Stimulated activated CD4-positive, alpha-beta T cell treated with anti-CD3 and anti-CD28 coated beads, TNF-alpha, amount 100 ng/mL, for 1 hour (primary cell): Measurements from ENCODE around the gene ANXA10.
"Not testable (repeated sequence)": the region's sequence is repeated elsewhere in the genome, so short reads cannot be mapped to it uniquely, and the experiment has no call there.

ENCODE experiments used
- DNase-seq, 3 donors: peaks; one replicate each; pipeline ENCODE4 v3.0.0-alpha.2; 2020; ENCODE audit warnings: low read depth in 3 of 3, low spot score in 1 of 3

The ANXA10 gene

DNA sequence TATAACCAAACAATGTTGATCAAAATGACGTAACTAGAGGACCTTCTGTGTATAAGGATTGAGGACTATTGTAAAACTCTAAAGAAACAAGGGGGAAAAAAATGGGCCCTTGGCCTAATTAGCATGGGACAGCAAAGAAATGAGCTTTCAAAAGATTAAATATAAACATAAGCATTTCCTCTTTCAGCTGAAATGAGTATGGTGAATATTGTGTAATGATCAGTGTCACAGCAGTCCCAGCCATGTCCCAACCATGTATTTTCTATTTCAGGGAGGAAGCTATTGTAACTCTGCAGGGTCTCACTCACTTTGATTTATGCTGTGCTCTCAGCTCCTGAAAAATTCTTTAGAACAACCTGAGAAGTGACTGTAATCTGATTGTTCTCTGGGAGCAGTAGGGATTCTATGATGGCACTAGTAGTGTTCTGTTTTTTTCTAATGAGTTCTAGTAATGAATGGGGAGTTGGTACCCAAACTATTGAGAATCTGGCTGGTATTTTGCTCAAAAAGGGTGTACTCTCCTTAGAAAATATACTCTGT is 25.8 kb downstream of the ANXA10 start:
- DNase-seq: no peak

DNA sequence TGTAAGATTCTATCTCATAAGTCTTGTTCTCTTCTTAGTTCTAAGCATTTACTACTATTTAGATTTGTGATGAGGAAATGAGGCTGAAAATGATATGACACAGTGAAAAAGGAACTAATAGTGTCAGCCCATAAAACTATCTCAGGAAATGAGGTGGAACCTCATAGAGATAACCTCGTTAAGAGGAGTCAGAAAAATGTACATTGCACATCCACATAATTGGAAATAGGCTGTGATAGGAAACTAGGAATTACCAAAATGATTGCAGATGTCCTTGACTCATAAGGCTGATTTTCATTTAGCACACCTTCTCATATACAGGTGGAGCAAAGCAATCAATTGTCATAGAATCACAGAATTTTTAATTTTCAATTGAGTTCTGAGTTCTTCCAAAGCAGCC is 26.8 kb downstream of the ANXA10 start:
- no peak for DNase-seq

DNA sequence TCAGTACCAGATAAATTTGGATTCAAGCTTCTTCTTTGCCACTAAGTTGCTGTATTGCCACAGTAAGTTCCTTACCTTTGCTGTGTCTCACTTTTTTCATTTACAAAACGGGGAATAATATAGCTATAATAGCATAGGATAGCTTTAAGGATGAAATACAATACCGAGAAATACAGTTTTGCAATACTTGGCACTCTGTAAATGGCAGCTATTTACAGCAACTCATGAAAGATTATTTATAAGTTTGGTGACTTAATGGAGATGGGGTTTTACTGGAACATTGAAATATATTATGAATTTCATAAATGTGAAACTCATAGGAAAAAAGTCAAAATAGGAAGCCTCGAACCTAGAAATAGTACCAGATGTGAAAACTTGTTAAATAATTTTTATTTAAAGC is 27.6 kb downstream of the ANXA10 start:
- no peak for DNase-seq

DNA sequence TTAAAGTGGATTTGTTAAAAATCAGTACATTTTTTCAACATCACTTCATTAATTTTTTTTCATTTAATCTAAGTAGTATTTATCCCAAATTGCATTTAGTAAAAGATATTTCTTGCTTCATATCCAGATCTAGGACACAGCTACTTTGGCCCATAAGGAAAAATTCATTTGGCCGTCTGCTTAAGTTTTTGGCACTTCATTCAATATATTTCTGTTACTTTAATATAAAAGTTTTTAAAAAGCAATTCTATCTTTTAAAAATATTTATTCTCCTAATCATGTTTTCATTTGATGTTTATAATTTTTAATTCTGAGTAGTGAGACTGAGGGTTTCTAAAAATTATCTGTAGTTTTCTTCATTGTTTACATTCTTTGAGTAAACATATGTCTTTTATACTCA is 28.5 kb downstream of the ANXA10 start:
- DNase-seq: no peak

DNA sequence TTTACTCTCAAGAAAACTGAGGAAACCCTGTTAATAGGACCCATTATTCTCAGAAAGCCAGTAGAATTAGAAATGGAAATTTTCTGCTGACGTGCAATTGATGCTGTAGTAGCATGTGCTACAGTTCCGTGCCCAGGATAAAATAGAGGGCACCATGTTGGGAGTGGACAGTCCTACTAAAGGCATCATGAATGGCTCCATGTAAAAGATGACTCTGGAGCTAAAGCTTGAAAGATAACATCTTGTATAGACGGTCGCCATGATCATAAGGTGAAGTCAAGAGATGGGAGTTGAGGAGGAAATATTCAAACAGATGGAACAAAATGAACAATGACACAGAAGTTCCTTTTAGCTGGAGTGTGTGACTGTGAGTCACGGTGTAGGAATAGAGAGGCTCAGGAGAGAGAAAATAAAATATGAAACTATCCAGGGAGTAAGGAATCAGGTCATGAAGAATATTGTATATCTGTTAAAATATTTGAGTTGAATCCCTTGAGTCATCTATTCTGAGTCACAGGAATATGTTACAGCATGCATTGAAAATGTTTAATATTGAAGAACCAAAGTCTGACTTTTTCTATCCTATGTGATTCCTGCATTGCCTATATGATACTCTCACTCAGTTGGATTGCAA is 31.8 kb downstream of the ANXA10 start:
- DNase-seq: no peak

DNA sequence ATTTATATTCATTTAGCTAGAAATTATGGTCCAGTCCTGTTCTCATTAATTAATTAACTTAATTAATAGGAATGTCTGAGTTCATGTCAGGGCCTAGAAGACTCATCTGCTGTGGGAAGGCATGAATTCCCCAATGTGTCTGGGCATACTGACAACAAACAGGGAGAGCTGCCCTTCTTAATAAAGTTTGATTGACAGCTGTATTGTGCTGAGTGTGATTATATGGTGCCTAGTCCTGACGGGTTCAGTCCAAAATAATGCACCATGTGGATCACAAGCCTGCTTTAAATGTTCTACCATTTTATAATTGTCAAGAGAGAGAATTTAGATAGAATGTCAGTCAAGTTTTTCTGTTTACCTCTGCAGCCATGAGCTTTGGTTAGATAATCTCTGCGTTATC is 34.6 kb downstream of the ANXA10 start:
- DNase-seq: no peak

DNA sequence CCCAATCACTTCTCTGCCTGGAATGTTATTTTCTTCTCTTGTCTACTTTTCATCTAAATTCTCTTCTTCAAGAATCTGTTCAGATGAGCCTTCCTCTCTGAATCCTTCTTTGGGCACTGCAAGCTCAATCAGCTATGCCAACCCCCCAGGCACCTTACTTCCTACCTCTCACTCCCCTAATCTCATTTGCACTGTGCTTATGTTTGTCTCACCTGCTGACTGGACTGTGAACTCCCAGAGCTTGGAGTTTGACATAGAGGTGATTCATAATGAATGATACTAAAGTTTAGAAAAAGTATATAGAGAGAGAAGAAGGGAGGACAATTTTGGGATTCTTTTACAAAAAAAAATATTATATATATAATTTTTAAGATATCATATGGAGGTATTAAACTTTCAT is 36.3 kb downstream of the ANXA10 start:
- no peak for DNase-seq

DNA sequence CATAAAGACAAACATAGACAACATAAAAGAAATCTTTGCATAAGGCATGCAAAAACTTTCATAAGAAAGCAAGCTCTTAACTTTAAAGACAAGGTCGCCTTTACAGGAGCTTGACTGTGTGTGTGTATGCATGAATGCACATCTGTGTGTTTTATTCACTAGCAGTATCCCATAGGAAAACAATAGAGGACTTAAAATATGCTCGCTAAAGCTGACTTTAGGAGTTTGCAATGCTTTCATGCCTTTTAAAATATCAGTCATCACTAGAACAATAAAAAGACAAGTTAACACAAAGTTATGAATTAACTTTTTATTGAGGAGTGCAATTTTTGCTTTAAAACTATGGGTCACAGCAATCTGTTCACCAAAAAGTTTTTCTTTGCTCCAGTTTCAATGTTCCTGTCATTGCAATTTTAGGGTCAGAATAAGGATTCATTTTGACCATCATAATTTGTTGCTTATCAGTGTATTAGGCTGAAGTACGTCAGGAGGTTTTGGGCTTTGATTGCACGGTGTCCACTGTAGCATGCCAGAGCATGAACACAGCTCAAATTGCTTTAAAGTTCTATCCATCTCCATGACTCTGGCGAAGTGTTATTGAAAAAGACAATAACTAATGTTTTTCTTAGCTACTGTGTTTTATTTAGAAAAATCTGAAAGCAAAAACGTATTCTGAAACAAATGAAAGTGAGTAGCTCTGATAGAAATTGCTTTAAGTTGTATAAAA is 36.9 kb downstream of the ANXA10 start:
- no peak for DNase-seq

DNA sequence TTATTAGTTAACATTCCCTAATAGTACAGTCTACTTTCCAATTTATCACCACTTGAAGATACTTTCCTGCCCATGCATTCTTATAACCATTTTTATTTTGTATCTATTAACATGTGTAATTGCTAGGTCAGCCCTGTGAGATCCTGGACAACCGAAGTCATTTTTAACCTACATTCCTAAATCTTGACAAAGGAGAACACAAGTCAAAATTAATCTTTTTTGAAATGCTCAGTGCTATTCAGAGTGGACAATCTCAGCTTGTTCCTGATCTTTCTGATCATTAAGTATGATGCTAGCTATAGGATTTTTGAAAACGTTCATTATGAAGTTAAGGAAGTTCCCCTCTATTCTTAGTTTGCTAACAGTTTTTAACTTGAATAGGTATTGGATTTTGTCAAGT is 37.5 kb downstream of the ANXA10 start:
- DNase-seq: no peak

DNA sequence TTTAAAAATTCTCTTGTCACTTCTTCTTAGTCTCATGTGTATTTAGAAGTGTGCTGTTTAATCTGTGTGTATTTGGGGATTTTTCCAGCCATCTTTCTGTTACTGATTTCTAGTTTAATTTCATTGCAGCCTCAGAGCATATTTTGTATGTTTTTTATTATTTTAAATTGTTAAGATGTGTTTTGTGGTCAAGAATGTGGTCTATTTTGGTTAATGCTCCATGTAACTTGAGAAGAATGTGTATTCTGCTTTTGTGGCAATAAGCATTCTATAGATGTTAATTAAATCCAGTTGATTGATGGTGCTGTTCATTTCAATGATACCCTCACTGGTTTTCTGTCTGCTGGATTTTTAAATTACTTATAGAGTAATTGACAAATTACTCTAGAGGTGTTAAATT is 38.9 kb downstream of the ANXA10 start:
- DNase-seq: no peak

DNA sequence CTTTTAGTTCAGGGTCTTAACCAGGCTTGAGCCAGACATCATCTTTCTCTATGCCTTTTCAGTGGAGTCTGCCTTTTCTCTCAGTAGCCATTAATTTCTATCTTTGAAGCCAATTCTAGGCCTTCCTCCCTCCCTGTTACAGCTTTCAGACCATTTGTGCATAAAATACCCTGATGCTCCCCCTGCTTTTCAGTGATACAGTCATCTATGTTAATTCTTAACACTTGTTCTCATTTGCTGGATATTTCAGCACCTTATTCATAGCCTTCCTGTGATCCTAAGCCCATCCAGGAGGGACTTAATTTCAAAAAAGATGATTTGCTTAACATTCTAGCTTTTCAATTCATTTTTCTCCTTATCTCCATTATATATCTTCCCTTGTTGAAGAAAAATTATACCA is 42.3 kb downstream of the ANXA10 start:
- DNase-seq: no peak

DNA sequence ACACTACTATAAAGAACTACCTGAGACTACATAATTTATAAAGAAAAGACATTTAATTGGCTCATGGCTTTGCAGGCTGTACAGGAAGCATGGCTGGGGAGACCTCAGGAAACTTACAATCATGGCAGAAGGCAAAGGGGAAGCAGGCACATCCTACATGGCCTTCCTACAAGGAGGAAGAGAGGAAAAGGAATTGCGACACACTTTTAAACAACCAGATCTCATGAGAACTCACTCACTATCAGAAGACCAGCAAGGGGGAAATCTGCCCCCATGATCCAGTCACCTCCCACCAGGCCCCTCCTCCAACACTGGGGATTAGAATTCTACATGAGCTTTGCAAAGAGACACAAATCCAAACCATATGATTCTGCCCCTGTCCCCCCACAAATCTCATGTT is 43.5 kb downstream of the ANXA10 start:
- not testable (repeated sequence) for DNase-seq

DNA sequence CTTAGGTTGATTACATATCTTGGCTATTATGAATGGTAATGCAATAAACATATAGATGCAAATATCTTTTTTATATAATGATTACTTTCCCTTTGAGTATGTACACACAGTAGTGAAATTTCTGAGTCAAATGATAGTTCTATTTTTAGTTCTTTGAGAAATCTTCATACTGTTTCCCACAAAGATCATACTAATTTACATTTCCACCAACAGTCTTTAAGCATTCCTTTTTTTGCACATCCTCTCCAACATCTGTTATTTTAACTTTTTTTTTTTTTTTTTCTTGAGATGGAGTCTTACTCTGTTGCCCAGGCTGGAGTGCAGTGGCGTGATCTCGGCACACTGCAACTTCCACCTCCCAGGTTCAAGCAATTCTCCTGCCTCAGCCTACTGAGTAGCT is 45.4 kb downstream of the ANXA10 start:
- DNase-seq: not testable (repeated sequence)

DNA sequence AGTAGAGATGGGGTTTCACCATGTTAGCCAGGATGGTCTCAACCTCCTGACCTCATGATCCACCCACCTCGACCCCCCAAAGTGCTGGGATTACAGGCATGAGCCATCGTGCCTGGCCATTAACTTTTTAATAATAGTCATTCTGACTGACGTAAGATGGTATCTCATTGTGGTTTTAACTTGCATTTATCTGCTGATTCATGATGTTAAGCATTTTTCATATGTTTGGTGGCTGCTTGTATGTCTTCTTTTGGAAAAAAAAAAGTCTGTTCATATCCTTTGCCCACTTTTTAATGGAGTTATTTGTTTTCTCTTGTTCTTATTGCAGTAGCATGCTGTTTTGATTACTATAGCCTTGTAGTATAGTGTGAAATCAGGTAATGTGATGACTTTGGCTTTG is 45.8 kb downstream of the ANXA10 start:
- DNase-seq: no peak

DNA sequence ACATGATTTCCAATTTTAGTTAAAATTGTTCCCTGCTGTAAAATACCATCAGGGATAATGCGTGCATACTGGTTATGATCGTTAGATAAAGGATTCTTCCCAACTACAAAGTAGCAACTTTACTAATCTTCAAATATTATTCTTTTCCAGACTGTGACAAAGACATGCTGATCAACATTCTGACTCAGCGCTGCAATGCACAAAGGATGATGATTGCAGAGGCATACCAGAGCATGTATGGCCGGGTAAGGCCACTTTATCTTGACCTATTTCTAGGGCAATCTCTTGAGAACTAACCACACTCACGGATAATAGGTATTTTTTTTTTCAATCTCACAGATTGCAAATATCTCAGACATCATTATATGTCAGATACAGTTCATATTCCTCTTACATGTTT is 47.0 kb downstream of the ANXA10 start:
- no peak for DNase-seq

DNA sequence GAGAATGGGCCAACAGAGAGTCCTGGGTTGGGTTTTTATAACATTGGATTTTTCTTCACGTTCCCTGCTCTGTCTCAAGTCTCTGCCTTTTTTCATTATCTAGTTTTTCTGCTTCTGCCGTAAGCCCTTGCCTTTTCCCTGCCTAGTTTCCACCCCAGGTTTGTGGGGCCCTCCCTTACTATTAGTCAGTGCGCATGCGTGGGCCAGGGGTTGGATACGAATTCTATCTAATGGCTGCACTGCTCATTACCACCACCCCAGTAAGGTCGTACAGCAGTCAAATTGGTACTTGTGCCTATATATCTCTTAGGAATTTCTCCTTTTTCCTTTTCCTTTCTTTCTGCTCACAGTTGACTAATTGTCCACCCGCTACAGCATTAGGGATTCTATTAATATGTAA is 49.4 kb downstream of the ANXA10 start:
- DNase-seq: no peak

DNA sequence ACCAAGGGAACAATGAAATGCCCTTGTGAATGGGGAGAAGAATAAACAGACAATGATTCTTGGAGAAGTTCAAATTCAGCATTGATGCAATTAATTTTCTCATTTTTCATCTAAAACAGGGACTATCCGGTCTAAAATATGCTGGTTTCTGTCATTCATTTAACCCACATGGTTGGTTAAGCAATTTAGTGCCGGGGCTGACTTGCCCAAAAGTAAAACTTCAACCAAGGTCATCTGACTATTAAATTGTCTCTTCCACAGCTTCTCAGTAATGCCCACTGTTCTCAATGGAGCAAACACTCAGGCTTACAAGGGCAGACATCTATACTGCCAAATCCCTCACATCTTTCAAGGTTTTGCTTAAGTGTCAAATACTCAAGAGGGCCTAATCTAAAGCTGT is 51.3 kb downstream of the ANXA10 start:
- no peak for DNase-seq

DNA sequence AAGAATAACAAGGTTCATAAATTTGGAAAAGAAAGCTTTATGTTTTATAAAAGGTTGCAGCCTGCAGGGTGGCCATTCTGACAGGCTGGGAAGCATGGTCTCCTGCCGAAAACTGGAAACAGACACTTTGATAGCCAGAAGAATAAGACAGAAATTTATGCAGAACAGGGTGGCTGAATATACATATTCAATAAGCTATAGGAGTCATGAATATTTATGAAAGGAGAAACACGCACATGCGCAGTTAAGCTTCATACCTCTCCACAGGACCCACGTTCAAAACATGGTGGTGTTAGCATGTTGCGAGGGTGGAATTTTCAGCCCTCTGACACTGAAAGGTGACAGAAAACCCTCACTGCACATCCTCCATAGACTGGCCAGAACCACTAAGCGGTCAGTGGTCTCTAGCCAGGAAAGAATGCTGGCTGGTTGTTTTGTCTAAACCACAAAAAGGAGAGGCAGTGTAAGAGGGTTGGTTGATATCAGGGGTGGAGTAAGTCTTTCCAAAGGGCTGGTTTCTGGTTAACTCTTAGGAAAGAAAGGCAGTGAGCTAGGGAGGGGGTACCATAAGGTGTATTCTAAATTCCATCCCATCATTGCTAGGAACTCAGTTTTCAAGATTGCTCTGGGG is 58.2 kb downstream of the ANXA10 start:
- no peak for DNase-seq

DNA sequence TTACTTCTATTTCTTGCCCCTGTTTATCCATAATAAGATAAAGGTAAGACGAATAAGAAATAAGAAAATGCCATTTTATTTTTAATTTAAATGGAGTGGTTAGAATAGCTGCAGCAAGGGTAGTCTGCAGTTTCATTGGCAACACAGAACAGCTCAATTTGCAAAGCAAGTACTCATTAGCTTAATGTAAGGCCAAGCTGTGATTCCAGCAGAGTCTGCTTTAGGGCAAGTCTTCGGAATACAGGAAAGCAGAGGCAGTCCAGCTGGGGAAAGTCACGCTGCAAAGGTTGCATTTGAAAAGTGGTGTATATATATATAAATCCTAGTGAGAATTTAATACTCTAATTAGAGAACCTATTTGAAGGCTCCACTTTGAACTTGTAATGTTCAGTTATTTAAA is 59.0 kb downstream of the ANXA10 start:
- DNase-seq: no peak

DNA sequence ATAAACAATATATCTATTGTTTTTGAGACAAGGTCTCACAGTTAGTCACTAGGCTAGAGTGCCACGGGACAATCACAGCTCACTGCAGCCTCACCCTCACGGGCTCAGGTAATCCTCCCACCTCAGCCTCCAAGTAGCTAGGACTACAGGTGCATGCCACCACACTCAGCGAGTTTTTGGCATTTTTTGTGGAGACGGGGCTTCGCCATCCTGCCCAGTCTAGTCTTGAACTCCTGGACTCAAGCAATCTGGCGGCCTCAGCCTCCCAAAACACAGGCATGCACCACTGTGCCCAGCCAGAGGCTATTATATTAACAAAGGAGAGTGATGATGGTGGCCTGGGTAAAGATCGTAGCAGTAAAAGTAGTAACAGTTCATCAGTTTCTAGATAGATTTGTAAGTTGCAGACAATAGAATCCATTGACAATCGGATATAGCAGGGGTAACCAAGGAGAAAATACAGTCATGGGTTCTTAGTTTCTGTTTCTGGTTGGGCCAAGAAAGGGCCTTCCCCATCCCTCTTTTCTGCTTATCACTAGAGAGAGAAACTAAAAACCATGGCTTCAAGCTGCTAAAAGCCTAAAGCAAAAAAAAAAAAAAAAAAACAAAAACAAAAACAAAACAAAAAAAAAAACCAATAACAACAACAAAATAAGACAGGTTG is 60.6 kb downstream of the ANXA10 start:
- DNase-seq: no peak

DNA sequence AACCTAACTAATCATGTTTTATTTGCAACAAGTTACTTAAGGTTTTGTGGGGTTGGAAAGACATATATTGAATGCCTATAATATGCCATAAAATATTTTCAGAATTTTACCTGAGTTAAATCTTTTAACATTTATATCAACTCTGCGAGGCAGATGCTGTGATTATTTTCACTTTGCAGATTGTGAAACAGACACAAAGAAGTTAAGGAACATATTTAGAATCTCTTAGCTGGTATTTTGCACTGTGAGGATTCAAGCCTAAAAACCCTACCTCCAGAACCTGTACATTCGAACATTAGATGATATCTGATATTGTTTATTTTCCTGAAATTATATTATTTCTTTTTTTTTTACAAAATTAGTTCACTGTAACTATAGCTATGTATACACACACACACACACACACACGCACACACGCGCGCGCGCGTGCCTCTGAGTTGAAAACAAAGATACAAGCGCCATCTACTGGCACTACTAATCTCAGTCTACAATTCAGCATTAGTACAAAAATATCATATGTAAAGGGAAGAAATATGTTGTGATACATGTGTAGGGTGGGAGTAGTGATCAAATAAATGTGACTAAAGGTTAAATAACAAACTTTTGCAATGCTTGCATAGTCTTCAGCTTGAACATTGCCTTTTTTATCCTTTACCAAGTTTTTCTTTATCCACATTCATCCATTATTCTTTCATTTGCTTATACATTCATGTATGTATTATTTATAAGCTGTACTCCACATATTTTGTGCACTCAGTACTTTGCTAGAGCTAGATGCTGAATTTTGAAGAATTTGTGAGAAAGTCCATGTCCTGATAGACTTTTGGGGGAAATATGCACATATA is 61.5 kb downstream of the ANXA10 start:
- peak in 2 of 3 donors; percentile 20 to 24 for DNase-seq
